HFF-Myc (cell line): ENCODE data around the gene GMDS.

ENCODE experiments used
- DNase-seq: peaks from one replicate; pipeline ENCODE4 v3.0.0-alpha.2; 2011; ENCODE audit warnings: low read depth; ENCODE audit errors: extremely low read depth
- H3K4me3 ChIP-seq: replicated peaks from 2 replicates; pipeline ENCODE4 v1.5.1; 2011; ENCODE audit warnings: low read depth, mild to moderate bottlenecking, control low read depth, low read length
- CTCF ChIP-seq: IDR thresholded peaks from 2 replicates; pipeline ENCODE4 v1.5.1; 2012; ENCODE audit warnings: mild to moderate bottlenecking, low read depth, low read length, control low read depth; ENCODE audit errors: missing control alignments

Gene GMDS

DNA sequence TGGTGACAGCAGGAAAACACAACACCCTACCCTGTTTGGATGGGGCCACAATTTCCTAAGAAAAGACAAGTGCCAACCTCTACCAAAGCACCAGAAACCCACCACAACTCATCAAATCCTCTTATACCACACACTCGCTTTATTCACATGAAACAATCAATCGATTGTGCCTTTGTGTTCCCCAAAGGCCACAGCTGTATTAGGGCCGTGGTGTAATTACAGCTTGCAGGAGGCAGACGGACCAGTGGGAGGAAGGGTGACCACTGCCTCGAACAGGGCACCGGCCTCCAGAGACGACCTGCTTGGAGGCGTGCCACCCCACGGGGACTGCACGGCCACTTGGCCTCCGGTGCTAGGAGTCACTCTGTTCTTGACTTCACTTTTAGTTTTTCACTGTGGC, 371.6 kb downstream of the GMDS start:
- no peak for DNase-seq
- H3K4me3 ChIP-seq = no peak overlapping the region
- no peak for TF ChIP-seq CTCF

- DNase-seq = peak; percentile 71
- no peak for TF ChIP-seq CTCF
- no peak overlapping the region for H3K4me3 ChIP-seq
These were observed 372.7 kb downstream of the GMDS start for GRCh38 chr6:1872649-1873131.

- H3K4me3 ChIP-seq = no peak overlapping the region
- TF ChIP-seq CTCF = no peak
- DNase-seq = no peak
These were observed 373.6 kb downstream of the GMDS start for GRCh38 chr6:1871724-1872315.

DNA sequence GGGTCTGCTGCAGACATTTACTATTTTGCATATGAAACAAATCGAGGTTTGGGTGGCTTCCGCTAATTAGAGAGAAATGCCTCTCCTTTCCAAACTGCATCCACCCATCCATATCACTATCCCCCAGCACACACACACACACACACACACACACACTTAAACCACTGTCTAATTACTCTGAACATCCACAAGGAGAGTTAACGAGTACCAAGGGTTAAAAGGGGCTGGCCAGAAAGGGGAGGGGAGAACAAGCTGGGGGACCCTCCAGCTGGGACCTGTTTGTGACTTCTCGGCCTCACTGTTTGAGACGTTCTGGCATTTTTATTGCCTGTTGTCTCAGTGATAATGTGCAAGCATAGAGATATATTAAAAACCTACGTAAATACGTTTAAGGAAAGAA, 374.5 kb downstream of the GMDS start:
- DNase-seq = no peak
- TF ChIP-seq CTCF = no peak
- H3K4me3 ChIP-seq = no peak overlapping the region

GRCh38 chr6:1870251-1870650, 375.2 kb downstream of the GMDS start:
- TF ChIP-seq CTCF = no peak
- H3K4me3 ChIP-seq = no peak overlapping the region
- no peak for DNase-seq

GRCh38 chr6:1869769-1870168, 375.6 kb downstream of the GMDS start:
- no peak for TF ChIP-seq CTCF
- no peak for DNase-seq
- no peak overlapping the region for H3K4me3 ChIP-seq

GRCh38 chr6:1869308-1869707, 376.1 kb downstream of the GMDS start:
- no peak overlapping the region for H3K4me3 ChIP-seq
- TF ChIP-seq CTCF = no peak
- DNase-seq = no peak
